ENCODE measurements around the gene YIPF6.
"Not testable (repeated sequence)": the region's sequence is repeated elsewhere in the genome, so short reads cannot be mapped to it uniquely, and the experiment has no call there.

The YIPF6 gene

GRCh38 chrX:68498508-68499379, at the start of gene YIPF6:
Gene YIPF6 (plus strand): TSS chrX:68499051. CDS start chrX:68499067, 16 bp downstream.
- peak; percentile 48 for DNase-seq

GRCh38 chrX:68451720-68452119, 47.1 kb upstream of the YIPF6 start:
- DNase-seq: no peak

DNA sequence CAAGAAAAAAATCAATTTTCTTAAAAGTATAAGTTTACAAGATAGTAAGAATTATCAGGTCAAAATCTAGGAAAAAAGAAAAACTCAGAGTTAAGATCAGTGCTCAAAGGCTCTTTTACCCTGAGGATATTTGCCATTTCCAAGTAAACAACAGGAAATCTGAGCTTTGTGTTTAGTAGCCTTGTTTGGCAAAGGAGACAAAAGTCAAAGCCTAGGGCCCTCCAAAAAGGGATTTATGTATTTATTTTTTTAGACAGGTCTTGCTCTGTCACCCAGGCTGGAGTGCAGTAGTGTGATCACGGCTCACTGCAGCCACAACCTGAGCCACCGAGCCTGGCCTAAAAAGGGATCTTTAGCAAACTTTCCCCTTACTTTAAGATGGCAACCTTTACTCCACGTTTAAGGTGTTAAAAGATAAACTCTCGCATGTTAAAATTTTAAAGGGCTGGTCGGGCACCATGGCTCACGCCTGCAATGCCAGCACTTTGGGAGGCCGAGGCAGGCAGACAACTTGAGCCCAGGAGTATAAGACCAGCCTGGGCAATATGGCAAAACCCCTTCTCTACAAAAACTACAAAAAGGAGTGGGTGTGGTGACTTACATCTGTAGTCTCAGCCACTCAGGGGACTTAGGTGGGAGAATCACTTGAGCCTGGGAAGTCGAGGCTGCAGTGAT, 44.2 kb upstream of the YIPF6 start:
- no peak for DNase-seq

DNA sequence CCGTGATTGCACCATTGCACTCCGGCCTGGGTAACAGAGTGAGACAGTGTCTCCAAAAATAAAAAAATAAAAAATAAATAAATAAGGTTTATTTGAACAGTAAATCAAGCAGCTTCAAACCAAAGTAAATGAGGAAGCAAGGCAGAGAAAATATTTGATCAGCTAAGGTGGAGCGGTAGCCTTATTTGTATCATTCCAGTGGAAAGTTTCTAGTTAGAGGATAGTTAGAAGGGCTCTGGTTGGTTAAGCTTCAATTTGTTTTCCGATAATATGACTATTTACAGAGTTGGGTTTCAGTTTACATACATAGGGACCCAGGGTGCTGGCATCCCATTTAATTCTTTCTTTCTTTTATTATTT, 43.7 kb upstream of the YIPF6 start:
- no peak for DNase-seq

DNA sequence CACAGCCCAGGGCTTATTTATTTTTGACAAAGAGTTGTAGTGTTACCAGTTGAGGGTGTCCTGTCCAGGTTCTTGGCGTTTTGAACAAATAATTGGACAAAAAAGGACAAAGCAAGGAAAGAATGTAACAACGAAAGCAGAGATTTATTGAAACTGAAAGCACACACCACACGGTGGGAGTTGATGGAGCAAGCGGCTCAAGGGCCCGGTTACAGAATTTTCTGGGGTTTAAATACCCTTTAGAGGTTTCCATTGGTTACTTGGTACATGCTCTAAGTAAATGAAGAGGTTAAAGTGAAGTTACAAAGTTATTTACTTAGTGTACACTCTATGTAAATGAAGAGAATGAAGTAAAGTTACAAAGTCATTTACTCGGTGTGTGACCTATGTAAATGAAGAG, 37.8 kb upstream of the YIPF6 start:
- DNase-seq: no peak

DNA sequence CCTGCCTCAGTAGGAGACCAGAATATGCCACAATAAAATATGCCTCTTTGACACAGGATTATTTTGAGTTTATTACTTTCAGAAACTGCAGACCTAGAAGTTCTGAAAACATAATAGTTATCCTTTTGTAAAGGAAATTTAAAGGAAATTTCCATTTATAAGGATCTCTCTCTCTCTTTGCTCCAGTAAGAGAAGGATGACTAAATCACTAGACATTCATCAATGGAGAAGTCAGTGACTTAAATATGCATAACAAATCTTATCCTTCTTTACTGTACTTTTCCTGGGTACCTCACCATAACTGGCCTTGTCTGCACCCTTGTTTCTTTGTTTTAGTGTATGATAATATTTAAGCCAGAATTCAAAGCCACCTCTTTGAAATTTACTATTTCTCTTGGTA, 37.3 kb upstream of the YIPF6 start:
- no peak for DNase-seq

DNA sequence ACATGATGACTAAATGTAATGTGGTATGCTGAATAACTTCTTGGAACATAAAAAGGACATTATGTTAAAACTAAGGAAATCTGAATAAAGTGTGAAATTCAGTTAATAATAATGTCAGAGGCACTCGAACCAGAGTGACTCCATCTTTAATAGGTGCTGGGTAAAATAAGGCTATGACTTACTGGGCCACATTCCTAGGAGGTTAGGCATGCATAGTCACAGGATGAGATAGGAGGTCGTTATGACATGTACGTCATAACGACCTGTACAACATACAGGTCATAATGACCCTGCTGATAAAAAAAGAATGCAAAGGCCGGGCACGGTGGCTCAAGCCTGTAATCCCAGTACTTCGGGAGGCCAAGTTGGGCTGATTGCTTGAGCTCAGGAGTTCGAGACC, 36.7 kb upstream of the YIPF6 start:
- DNase-seq: no peak

- no peak for DNase-seq
Measured at GRCh38 chrX:68462653-68463052, 36.2 kb upstream of the YIPF6 start.

- DNase-seq: no peak
Measured at GRCh38 chrX:68463880-68464279, 35.0 kb upstream of the YIPF6 start.

DNA sequence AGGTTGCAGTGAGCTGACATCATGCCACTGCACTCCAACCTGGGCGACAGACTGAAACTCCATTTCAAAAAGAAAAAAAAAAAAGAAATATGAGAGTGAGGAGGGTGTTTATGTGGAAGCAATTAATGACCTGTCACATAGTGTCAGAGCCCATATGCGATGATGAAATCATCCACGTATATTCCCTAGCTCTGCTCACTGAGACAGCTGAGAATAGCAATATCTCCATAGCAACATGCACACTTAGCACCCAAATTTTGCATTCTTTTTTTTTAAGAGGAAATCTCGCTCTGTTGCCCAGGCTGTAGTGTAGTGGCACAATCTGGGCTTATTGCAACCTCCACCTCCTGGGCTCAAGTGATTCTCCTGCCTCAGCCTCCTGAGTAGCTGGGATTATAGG, 34.1 kb upstream of the YIPF6 start:
- DNase-seq: no peak

DNA sequence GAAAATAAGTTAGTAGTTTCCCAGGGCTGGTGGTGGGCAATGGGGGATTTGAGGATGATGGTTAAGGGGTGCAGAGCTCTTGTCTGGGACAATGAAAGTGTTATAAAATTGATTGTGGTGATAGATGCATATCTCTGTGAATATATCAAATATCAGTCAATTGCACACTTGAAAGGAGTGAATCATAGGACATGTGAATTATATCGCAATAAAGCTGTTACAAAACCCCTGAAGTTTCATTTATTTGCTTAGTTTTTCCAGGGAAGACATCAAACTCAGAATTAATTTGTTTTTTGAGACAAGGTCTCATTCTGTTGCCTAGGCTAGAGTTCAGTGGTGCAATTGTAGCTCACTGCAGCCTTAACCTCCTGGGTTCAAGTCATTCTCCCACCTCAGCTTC, 17.9 kb upstream of the YIPF6 start:
- no peak for DNase-seq

DNA sequence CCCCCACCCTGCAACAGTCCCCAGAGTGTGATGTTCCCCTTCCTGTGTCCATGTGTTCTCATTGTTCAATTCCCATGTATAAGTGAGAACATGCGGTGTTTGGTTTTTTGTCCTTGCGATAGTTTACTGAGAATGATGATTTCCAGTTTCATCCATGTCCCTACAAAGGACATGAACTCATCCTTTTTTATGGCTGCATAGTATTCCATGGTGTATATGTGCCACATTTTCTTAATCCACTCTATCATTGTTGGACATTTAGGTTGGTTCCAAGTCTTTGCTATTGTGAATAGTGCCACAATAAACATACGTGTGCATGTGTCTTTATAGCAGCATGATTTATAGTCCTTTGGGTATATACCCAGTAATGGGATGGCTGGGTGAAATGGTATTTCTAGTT, 12.7 kb upstream of the YIPF6 start:
- DNase-seq: not testable (repeated sequence)

DNA sequence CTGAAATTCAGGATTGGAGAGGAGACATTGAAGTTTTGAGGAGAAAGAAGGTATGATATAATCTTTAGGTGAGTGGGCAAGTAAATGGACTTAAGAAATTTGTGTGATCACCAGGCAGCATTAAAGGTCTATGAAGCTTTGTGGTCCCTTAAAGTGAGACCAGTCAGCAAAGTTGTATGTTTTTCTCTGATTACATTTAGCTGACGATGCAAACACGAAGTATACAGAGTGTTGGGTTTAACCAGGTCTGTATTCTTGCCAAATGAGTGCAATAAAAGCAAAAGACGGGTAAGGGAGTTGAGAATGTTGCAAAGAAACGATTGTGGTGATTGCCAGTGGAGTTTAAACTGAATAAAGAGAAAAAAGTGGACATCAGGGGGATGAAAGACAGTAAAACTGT, 11.6 kb upstream of the YIPF6 start:
- no peak for DNase-seq

DNA sequence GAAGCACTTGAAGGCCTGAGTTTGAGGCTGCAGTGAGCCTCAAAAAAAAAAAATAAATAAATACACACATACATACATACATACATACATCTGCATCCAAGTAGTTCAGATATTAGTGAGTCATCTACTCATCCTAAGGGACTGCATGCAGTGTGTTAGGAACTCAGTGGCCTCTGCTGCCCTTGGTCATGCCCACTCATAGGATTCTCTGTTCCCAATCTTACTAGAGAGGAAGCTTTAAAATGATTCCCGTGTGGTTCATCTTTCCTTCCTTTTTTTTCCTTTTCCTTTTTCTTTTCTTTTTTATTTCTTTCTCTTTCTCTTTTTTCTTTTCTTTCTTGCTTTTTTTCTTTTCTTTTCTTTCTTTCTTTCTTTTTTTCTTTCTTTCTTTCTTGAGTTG, 10.9 kb upstream of the YIPF6 start:
- DNase-seq: no peak

- no peak for DNase-seq
Measured at GRCh38 chrX:68488657-68489056, 10.2 kb upstream of the YIPF6 start.

DNA sequence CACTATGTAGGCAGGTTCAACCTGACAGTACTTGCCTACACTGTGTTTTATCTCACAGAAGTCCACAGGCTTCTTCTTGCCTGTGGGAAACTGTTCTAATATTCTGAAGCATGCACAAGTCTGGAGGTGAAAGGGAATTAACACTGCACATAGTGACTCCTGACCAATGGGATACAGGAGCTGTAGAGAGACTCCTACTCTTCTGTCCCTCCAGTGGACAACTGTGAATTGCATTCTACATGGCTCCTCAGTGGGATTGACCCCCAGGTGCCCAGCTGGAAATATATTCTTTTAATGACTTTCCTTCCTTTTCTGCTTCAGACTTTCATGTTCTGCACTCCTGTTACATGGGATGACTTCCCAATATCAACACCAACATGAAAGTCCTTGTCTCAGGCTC, 8.2 kb upstream of the YIPF6 start:
- DNase-seq: no peak

- DNase-seq: no peak
Measured at GRCh38 chrX:68492583-68492982, 6.3 kb upstream of the YIPF6 start.

- DNase-seq: not testable (repeated sequence)
Measured at GRCh38 chrX:68493776-68494175, 5.1 kb upstream of the YIPF6 start.

DNA sequence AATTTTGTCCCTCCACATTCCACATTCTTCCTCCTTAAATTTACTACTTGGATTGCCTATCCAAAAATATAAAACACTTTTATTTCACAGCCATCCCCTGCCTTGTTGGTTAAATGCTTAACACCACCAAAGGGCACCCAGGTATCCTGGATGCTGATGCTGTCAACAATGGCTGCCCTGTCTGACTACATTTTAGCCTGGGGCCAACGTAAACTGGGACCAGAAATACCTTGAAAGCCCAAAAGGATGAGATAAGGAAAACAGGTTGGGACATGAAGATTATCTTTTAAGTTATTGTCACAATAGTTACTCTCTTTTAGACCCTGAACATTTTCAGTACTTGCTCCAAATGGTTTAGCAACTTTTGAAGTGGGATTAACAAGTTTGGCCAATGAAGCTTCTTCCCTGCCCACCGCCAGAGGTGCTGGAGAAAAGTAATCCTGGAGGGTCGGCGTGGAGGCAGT, 775 bp upstream of the YIPF6 start:
- DNase-seq: no peak

- no peak for DNase-seq
Measured at GRCh38 chrX:68499543-68500504, 973 bp downstream of the YIPF6 start.

DNA sequence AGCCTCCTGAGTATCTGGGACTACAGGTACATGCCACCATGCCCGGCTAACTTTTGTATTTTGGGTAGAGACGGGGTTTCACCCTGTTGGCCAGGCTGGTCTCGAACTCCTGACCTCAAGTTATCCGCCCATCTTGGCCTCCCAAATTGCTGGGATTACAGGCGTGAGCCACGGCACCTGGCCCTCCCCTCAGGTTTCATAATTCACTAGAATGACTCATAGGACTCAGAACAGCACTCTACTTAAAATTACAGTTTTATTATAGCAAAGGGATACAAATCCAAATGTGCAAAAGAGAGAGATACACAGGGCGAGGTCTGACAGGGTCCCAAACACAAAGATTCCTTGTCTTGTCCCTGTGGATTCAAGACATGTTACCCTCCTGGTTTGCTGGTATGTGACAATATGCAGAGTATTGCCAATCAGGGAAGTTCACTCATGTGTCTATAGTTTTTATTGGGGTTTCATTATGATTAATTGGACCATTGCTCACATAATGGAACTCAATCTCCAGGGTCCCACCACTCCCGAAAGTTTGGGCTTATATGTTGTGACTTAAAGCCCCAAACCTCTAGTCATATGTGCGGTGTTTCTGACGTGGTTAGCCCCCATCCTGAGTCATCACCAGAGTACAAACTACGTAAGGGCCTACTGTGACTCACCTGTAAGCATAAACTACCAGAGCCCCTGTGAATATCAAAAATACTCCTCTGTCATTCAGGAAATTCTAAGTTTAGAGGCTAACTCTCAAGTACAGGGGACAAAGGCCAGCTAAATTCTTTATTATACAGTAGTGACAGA, 5.2 kb downstream of the YIPF6 start:
- DNase-seq: peak; percentile 6

DNA sequence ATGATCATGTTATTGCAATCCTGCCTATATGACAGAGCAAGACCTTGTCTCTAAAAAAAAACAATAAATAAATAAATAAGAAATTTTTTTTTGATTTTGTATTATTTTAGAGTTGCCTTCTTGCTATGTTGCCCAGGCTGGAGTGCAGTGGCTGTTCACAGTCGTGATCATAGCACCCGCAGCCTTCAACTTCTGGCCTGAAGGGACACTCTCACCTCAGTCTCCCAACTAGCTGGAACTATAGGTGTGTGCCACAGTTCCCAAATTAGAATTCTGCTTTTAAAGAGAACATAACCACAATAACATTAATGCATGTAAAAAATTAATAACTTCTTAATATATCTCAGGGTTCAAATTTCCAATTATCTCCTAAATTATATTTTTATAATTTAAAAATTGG, 7.8 kb downstream of the YIPF6 start:
- DNase-seq: no peak
